ENCODE results near the gene TMEM179. TPM values are rescaled to one million over a fixed set of nuclear protein-coding genes. Genes with fewer than 3 reads are reported as not detected.

Gene TMEM179
- total and polyA plus RNA-seq, 2 of the 8 experiments (the other 6 are each of a cell fraction or from before 2014, with no cell fraction given) = 2.9 to 4.0 TPM

DNA sequence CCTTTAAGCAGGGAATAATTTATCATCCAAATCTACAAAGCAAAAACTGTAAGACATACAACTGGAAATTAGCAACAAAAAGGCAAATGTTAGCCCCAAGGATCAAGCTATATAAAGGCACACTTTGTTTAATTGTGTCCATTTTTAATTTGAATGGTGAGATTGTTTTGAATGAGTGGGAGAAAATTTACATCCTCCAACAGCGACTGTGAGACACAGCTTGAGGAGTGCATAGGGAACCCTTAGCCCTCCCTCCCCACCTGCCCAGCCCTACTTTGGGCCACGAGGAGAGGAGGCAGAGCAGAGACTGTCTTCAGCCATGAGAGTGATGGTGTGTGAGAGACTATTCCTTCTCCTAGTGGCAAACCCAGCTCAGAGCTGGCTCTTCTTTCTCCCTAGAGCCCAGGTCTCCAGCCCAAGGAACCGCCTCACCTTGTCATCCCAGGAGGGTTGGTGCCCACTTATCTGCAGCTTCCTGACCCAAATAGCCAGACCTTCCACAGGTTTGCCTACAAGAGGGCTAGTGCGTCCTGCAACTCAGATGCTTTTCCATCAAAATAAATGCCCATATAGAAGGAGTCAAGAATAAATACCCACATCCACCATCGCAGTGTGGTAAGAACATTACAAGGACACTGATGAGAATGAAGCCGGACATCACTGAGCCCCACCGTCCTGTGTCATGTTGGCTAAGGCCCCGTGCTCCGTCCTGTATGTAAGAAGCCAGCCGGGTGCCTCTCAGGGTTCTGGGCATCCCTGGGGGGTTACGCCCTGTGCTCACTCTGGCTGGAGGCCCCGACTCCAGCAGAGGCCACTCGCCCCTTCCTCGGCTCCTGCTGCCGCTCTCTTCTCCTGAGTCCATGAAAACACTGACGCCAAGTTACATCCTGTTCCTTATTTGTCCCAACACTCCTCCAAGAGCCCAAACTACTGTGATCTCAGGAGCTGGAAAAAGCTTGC, 61.4 kb downstream of the TMEM179 start:
- TF ChIP-seq BRCA1 (IDR thresholded peaks at IDR 0.05; ENCODE audit: low read depth, low read length) (no peak), SIN3A (conservative IDR thresholded peaks at IDR 0.05 in 1 of 2, IDR thresholded peaks at IDR 0.05 in 1 of 2; ENCODE audit: low read depth in 1 of 2, low read length in 2 of 2) (no peak), GTF2F1 (IDR thresholded peaks at IDR 0.05; ENCODE audit: borderline replicate concordance, low read depth, low read length) (no peak), BACH1 (IDR thresholded peaks at IDR 0.05; ENCODE audit: low read length) (no peak), CREB1 (IDR thresholded peaks at IDR 0.05) (no peak), RAD21 (IDR thresholded peaks at IDR 0.05 in 1 of 2, conservative IDR thresholded peaks at IDR 0.05 in 1 of 2; ENCODE audit: low read depth in 2 of 2, low read length in 2 of 2) (no peak), BCL11A (IDR thresholded peaks at IDR 0.05; ENCODE audit: low read depth in 2 of 2, low read length in 2 of 2) (no peak), SIRT6 (IDR thresholded peaks at IDR 0.05; ENCODE audit: low read length) (no peak)
- no peak overlapping the region for H2BK5ac ChIP-seq (ENCODE audit: low read depth, low read length)
- no peaks in the 10 kb centered on the region; a peak in 1 of 7 replicates for H3K27me3 ChIP-seq (replicated peaks in 1 of 4; ENCODE audit: control insufficient read depth in 3 of 4, extremely low read depth in 1 of 4, insufficient read depth in 3 of 4, low read length in 3 of 4)
- no peak overlapping the region for H3K4me2 ChIP-seq (ENCODE audit: insufficient read depth in 1 of 2, low read depth in 2 of 2, low read length in 2 of 2)
- no peak overlapping the region for H2BK120ac ChIP-seq (replicated peaks; ENCODE audit: low read depth, low read length)
- H4K91ac ChIP-seq (replicated peaks; ENCODE audit: insufficient read length, low read length) = no peak overlapping the region
- no peak overlapping the region for H3K23ac ChIP-seq (ENCODE audit: insufficient read length)
- H3K56ac ChIP-seq (replicated peaks; ENCODE audit: insufficient read length, low read depth, low read length) = no peak overlapping the region
- H3K4me1 ChIP-seq (replicated peaks in 1 of 4; ENCODE audit: control insufficient read depth in 3 of 4, insufficient read depth in 4 of 4, low read length in 3 of 4) = no peaks in the 10 kb centered on the region; a peak in 1 of 7 replicates
- H3K27ac ChIP-seq (ENCODE audit: low read depth, low read length) = no peak overlapping the region
- ChIA-PET POLR2A (ENCODE audit: partially characterized antibody) (no interaction called here), CTCF (ENCODE audit: partially characterized antibody) (interaction anchor here (0.6 to 1.1 kb wide), 2 partner anchors 19 to 234 kb away, joined by 3 to 4 read pairs; no protein-coding TSS in a partner anchor)
- H3K23me2 ChIP-seq (ENCODE audit: low read depth, low read length) = peaks cover 2% of the 10 kb centered on the region; the same call in 1 of the 2 replicates
- H4K20me1 ChIP-seq (replicated peaks in 1 of 2; ENCODE audit: control insufficient read depth in 1 of 2, insufficient read depth in 2 of 2, low read length in 2 of 2) = peaks cover 0 to 3% of the 10 kb centered on the region in 2 experiments
- no peaks in the 10 kb centered on the region for H3K79me1 ChIP-seq (ENCODE audit: low read depth, low read length)
- H4K5ac ChIP-seq (ENCODE audit: insufficient read length, low read depth, low read length) = no peak overlapping the region
- no peak overlapping the region for H3K14ac ChIP-seq (ENCODE audit: insufficient read length)
- WGBS, 2 experiments (ENCODE audit: extremely low coverage in 1 of 2, insufficient coverage in 1 of 2, insufficient read length in 1 of 2, insufficient replicate concordance in 2 of 2, low coverage in 1 of 2, low lambda C conversion rate in 2 of 2, missing lambda C conversion rate in 1 of 2) = 89% methylated on average over 16 of the region's 16 CpGs; no CpG with 5 or more reads in 1 of the 2 experiments
- no peak overlapping the region for H4K8ac ChIP-seq (ENCODE audit: extremely low read depth, insufficient read depth, low read length)
- no peak for FAIRE-seq
- no peak overlapping the region for H3K4me3 ChIP-seq (ENCODE audit: extremely low read depth in 1 of 4, insufficient read depth in 2 of 4, low read depth in 3 of 4, low read length in 4 of 4)
- H3K18ac ChIP-seq (ENCODE audit: extremely low read depth, low read length) = no peak overlapping the region
- no peak overlapping the region for H2BK20ac ChIP-seq (ENCODE audit: low read length)
- H2AK5ac ChIP-seq (ENCODE audit: low read depth, low read length) = no peak overlapping the region
- no peaks in the 10 kb centered on the region for H3K36me3 ChIP-seq (ENCODE audit: control insufficient read depth in 2 of 4, insufficient read depth in 4 of 4, low read length in 3 of 4)
- no peak for DNase-seq (ENCODE audit: low read depth in 1 of 2, low spot score in 2 of 2)
- H2BK12ac ChIP-seq (ENCODE audit: low read depth, low read length) = no peak overlapping the region
- H2AFZ ChIP-seq (ENCODE audit: low read length) = 0 out of 2 replicates have a peak overlapping the region, but pooled peaks have one; percentile 33
- no peaks in the 10 kb centered on the region for H3K79me2 ChIP-seq (ENCODE audit: control insufficient read depth in 1 of 2, insufficient read depth in 2 of 2, low read length in 2 of 2)
- no peaks in the 10 kb centered on the region for H3K9me3 ChIP-seq (ENCODE audit: insufficient read depth in 2 of 2, low read depth in 1 of 2, low read length in 1 of 2)
- H2BK15ac ChIP-seq (ENCODE audit: low read length) = no peak overlapping the region
- no peak overlapping the region for H3K9ac ChIP-seq (replicated peaks in 1 of 4; ENCODE audit: extremely low read depth in 1 of 4, low read depth in 3 of 4, low read length in 3 of 4)
- no peak overlapping the region for H3K4ac ChIP-seq (replicated peaks; ENCODE audit: insufficient read length, low read depth, low read length)

Measured in H1 (cell line).